CD4-positive, alpha-beta T cell treated with Interleukin-17A for 1 hour (primary cell): Measurements from ENCODE around the gene SGCD.

Source experiments
- DNase-seq: peaks from one replicate; pipeline ENCODE4 v3.0.0-alpha.2; 2020

SGCD gene

GRCh38 chr5:156326718-156327259 is at the start of gene SGCD:
TSS of gene SGCD (plus strand) at chr5:156327164.
- DNase-seq: no peak

GRCh38 chr5:156277290-156277689 is 49.7 kb upstream of the SGCD start:
- DNase-seq: no peak

GRCh38 chr5:156295431-156295830 is 31.5 kb upstream of the SGCD start:
- DNase-seq: no peak

- DNase-seq: no peak
Measured at GRCh38 chr5:156310115-156310514, 16.8 kb upstream of the SGCD start.

GRCh38 chr5:156312897-156313694 is 13.9 kb upstream of the SGCD start:
- no peak for DNase-seq

GRCh38 chr5:156314416-156314815 is 12.5 kb upstream of the SGCD start:
- DNase-seq: no peak

GRCh38 chr5:156322666-156323065 is 4.3 kb upstream of the SGCD start:
- no peak for DNase-seq

- DNase-seq: no peak
Measured at GRCh38 chr5:156327296-156327695, 332 bp downstream of the SGCD start.

- no peak for DNase-seq
Measured at GRCh38 chr5:156328161-156328560, 1.2 kb downstream of the SGCD start.

GRCh38 chr5:156328766-156329165 is 1.8 kb downstream of the SGCD start:
- DNase-seq: no peak

GRCh38 chr5:156329171-156329611 is 2.2 kb downstream of the SGCD start:
- DNase-seq: no peak

GRCh38 chr5:156330141-156330870 is 3.3 kb downstream of the SGCD start:
- DNase-seq: no peak

GRCh38 chr5:156331181-156331580 is 4.2 kb downstream of the SGCD start:
- no peak for DNase-seq

GRCh38 chr5:156331845-156332244 is 4.9 kb downstream of the SGCD start:
- no peak for DNase-seq

- DNase-seq: no peak
Measured at GRCh38 chr5:156332245-156332644, 5.3 kb downstream of the SGCD start.

GRCh38 chr5:156339139-156339841 is 12.3 kb downstream of the SGCD start:
- DNase-seq: no peak

GRCh38 chr5:156340893-156341292 is 13.9 kb downstream of the SGCD start:
- no peak for DNase-seq

- DNase-seq: no peak
Measured at GRCh38 chr5:156350256-156350655, 23.3 kb downstream of the SGCD start.

- no peak for DNase-seq
Measured at GRCh38 chr5:156351423-156351822, 24.5 kb downstream of the SGCD start.

GRCh38 chr5:156354571-156354970 is 27.6 kb downstream of the SGCD start:
- no peak for DNase-seq

GRCh38 chr5:156356238-156356637 is 29.3 kb downstream of the SGCD start:
- DNase-seq: no peak

GRCh38 chr5:156359476-156359875 is 32.5 kb downstream of the SGCD start:
- no peak for DNase-seq

GRCh38 chr5:156361436-156362109 is 34.6 kb downstream of the SGCD start:
- no peak for DNase-seq
